Thyroid gland (tissue), 4 donors: ENCODE results near the gene SFXN4. TPM values are rescaled to one million over a fixed set of nuclear protein-coding genes. Genes with fewer than 3 reads are reported as not detected.
A peak's percentile ranks its signal among the peaks of the same experiment; 100 is the strongest.

Source experiments
- DNase-seq, 2 donors: peaks; one replicate each; pipeline ENCODE4 v3.0.0-alpha.2; 2019
- H3K27ac ChIP-seq, 3 donors: fragments of 200-600 bp; sonication (generic); 1 replicate in 2 of 3; 2 replicates in 1 of 3; pipeline ENCODE4 v1.5.1; 2016 to 2019; ENCODE audit warnings: mild to moderate bottlenecking in 1 of 3, moderate library complexity in 1 of 3
- H3K27me3 ChIP-seq: fragments of 200-600 bp; sonication (generic); one replicate; pipeline ENCODE4 v1.5.1; 2019
- H3K36me3 ChIP-seq, 2 donors: fragments of 200-600 bp; sonication (generic); one replicate each; pipeline ENCODE4 v1.5.1; 2016 to 2019
- H3K4me1 ChIP-seq, 2 donors: fragments of 200-600 bp; sonication (generic); one replicate each; pipeline ENCODE4 v1.5.1; 2017 to 2019
- H3K4me3 ChIP-seq, 3 donors: fragments of 200-600 bp; sonication (generic); replicated peaks in 1 of 3; 1 replicate in 2 of 3; 2 replicates in 1 of 3; pipeline ENCODE4 v1.5.1; 2016; ENCODE audit warnings: mild to moderate bottlenecking in 1 of 3
- H3K9me3 ChIP-seq: fragments of 200-600 bp; sonication (generic); one replicate; pipeline ENCODE4 v1.5.1; 2017
- CTCF ChIP-seq, 6 experiments: fragments of 200-600 bp in 3 of 6; fragments of 450-650 bp in 3 of 6; sonication (generic) in 3 of 6; IDR thresholded peaks; one replicate each; pipeline ENCODE4 v1.5.1; 2016 to 2019; ENCODE audit warnings: antibody characterized with exemption in 6 of 6, mild to moderate bottlenecking in 2 of 6, inconsistent platforms in 1 of 6, moderate library complexity in 1 of 6
- POLR2A ChIP-seq, 2 donors: fragments of 450-650 bp; IDR thresholded peaks; one replicate each; pipeline ENCODE4 v1.6.1; 2017; ENCODE audit warnings: antibody characterized with exemption in 2 of 2, mild to moderate bottlenecking in 2 of 2, moderate library complexity in 1 of 2
- WGBS, 2 donors: methylation state at CpG; one replicate each; pipeline ENCODE4 v1.1.5; 2017; 5-methylcytosine and 5-hydroxymethylcytosine counted together
- intact Hi-C: fragments of 100-400 bp; cut with DNase I; formaldehyde crosslinking; loops from one replicate; pipeline ENCODE4 v1.15.1; 2023
- total RNA-seq, 4 donors: library from RNA; depleted of rRNA; stranded (reverse); fragments of >200 nt; gene quantifications; one replicate each; pipeline ENCODE4 v1.2.3, GENCODE V29; 2016

Gene SFXN4
- total RNA-seq, 4 donors from 2014 or later: 17.8 to 88.3 (median 36.3) TPM

- intact Hi-C loops: loop anchor here (2.0 to 5.0 kb wide), 2 partner anchors 110 to 207 kb away; no protein-coding TSS in a partner anchor
- 0 to 7% methylated on average over 3 to 15 of the region's 34 CpGs for WGBS, 2 donors
- Histone ChIP-seq H3K36me3 (no peaks in the 10 kb centered on the region), H3K9me3 (no peaks in the 10 kb centered on the region), H3K4me1 (peaks cover 33% of the 10 kb centered on the region in 2 donors), H3K4me3 (peak within 1 kb of the TSS in 2 of 3 donors; percentile 51 to 63), H3K27me3 (no peaks in the 10 kb centered on the region), H3K27ac (peak within 1 kb of the TSS; percentile 92 to 97 (median 95))
- DNase-seq: peak; percentile 95 to 96
- TF ChIP-seq POLR2A (IDR thresholded peaks at IDR 0.05) (peak in 1 of 2 donors; percentile 86), CTCF (IDR thresholded peaks at IDR 0.05) (no peak)
Measured at GRCh38 chr10:119207366-119207666, 41.8 kb upstream of the SFXN4 start, which contains the start of gene GRK5. TSS of gene GRK5 (plus strand) at chr10:119207571. CDS start at chr10:119207918, 347 bp downstream.

GRCh38 chr10:119206603-119207365 is 41.3 kb upstream of the SFXN4 start:
- peaks cover 28% of the 10 kb centered on the region in 2 donors for H3K4me1 ChIP-seq
- peak overlapping the region in 2 of 3 donors; percentile 51 to 63 for H3K4me3 ChIP-seq
- no peaks in the 10 kb centered on the region for H3K27me3 ChIP-seq
- intact Hi-C loops: loop anchor here (2.0 to 5.0 kb wide), 2 partner anchors 111 to 208 kb away; no protein-coding TSS in a partner anchor
- no peaks in the 10 kb centered on the region for H3K9me3 ChIP-seq
- WGBS, 2 donors: 1 to 2% methylated on average over 27 to 52 of the region's 97 CpGs
- TF ChIP-seq CTCF (IDR thresholded peaks at IDR 0.05) (peak in 4 of 6 experiments; percentile 71 to 97 (median 96)), POLR2A (IDR thresholded peaks at IDR 0.05) (no peak)
- H3K27ac ChIP-seq: peak overlapping the region; percentile 92 to 97 (median 92)
- H3K36me3 ChIP-seq: no peaks in the 10 kb centered on the region
- DNase-seq: peak; percentile 72 to 74

GRCh38 chr10:119205894-119206602 is 40.5 kb upstream of the SFXN4 start:
- intact Hi-C loops: loop anchor here (2.0 to 5.0 kb wide), 3 partner anchors 111 to 239 kb away; no protein-coding TSS in a partner anchor
- Histone ChIP-seq H3K4me1 (peaks cover 20 to 23% of the 10 kb centered on the region in 2 donors), H3K9me3 (no peaks in the 10 kb centered on the region), H3K4me3 (peak overlapping the region in 1 of 3 donors; percentile 63), H3K36me3 (no peaks in the 10 kb centered on the region), H3K27me3 (no peaks in the 10 kb centered on the region), H3K27ac (peak overlapping the region; percentile 92 to 97 (median 92))
- peak; percentile 28 to 35 for DNase-seq
- TF ChIP-seq POLR2A (IDR thresholded peaks at IDR 0.05) (no peak), CTCF (IDR thresholded peaks at IDR 0.05) (no peak)
- WGBS, 2 donors: 55 to 59% methylated on average over 12 to 17 of the region's 17 CpGs

- DNase-seq: no peak
- Histone ChIP-seq H3K4me1 (peaks cover 0 to 8% of the 10 kb centered on the region in 2 donors), H3K9me3 (no peaks in the 10 kb centered on the region), H3K36me3 (no peaks in the 10 kb centered on the region), H3K4me3 (no peak overlapping the region), H3K27ac (no peak overlapping the region), H3K27me3 (no peaks in the 10 kb centered on the region)
- 71 to 81% methylated on average over 4 of the region's 4 CpGs for WGBS, 2 donors
- TF ChIP-seq POLR2A (IDR thresholded peaks at IDR 0.05) (no peak), CTCF (IDR thresholded peaks at IDR 0.05) (no peak)
- intact Hi-C loops: no loop called here
Measured at GRCh38 chr10:119203006-119203405, 37.5 kb upstream of the SFXN4 start.
